Tibial artery (tissue), 4 donors: Measurements from ENCODE around the gene TTC7B.

Source experiments
- DNase-seq, 2 donors: peaks; one replicate each; pipeline ENCODE4 v3.0.0-alpha.2; 2019
- H3K27ac ChIP-seq, 2 donors: fragments of 200-600 bp; sonication (generic) in 1 of 2; 1 replicate in 1 of 2; 2 replicates in 1 of 2; pipeline ENCODE4 v1.5.1; 2018 to 2019; ENCODE audit warnings: mild to moderate bottlenecking in 1 of 2
- H3K27me3 ChIP-seq, 2 donors: fragments of 200-600 bp; sonication (generic) in 1 of 2; one replicate each; pipeline versions ENCODE4 v1.5.1 to v1.6.0; 2016 to 2019
- H3K36me3 ChIP-seq, 3 donors: fragments of 200-600 bp; sonication (generic) in 2 of 3; one replicate each; pipeline ENCODE4 v1.5.1; 2016 to 2019; ENCODE audit warnings: mild to moderate bottlenecking in 2 of 3
- H3K4me1 ChIP-seq, 4 donors: fragments of 200-600 bp; sonication (generic) in 2 of 4; 1 replicate in 3 of 4; 2 replicates in 1 of 4; pipeline ENCODE4 v1.5.1; 2016 to 2019
- H3K4me3 ChIP-seq, 2 donors: fragments of 200-600 bp; sonication (generic) in 1 of 2; 1 replicate in 1 of 2; 2 replicates in 1 of 2; pipeline ENCODE4 v1.5.1; 2018 to 2019; ENCODE audit warnings: mild to moderate bottlenecking in 2 of 2
- H3K9me3 ChIP-seq, 3 donors: fragments of 200-600 bp; sonication (generic) in 1 of 3; one replicate each; pipeline ENCODE4 v1.5.1; 2016 to 2019
- CTCF ChIP-seq, 2 experiments: fragments of 200-600 bp in 1 of 2; fragments of 450-650 bp in 1 of 2; IDR thresholded peaks; one replicate each; pipeline ENCODE4 v1.5.1; 2017 to 2019; ENCODE audit warnings: antibody characterized with exemption in 2 of 2, mild to moderate bottlenecking in 1 of 2, moderate library complexity in 1 of 2
- intact Hi-C: fragments of 100-400 bp; cut with DNase I; formaldehyde crosslinking; loops from one replicate; pipeline ENCODE4 v1.15.0; 2023; ENCODE audit warnings: low total_unique reads

Gene TTC7B

GRCh38 chr14:90578283-90578985 lies 237.8 kb downstream of the TTC7B start:
- no peak for DNase-seq
- Histone ChIP-seq H3K27ac (no peak overlapping the region), H3K4me1 (no peaks in the 10 kb centered on the region)

DNA sequence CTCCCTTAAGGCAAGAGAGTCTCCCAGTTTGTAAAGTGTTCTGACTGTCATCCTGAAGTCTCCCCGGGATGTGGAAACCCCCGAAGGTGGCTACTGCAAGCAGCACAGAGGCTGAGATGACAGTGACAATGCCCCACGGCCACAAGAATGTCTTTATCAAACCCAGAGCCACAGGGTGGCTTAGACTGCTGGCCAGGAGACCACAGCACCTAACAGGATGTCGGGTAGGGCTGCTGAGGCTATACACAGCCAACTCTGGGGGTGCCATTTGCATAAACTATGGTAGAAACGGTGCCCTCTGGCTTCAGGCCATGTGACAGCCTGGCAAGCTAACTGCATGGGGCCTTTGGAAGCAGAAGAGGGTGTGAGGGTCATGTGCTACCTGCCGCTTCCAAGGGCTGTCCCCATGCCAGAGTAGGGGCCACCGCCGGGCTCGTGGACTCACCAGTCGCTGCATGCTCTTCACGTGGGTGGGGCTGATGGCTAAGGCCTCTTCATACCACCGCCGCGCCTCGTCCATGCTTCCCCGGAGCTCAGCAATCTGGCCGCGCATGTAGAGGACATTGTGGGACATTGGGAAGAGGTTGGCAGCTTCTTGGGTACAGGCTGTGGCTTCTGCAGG lies 238.5 kb downstream of the TTC7B start:
- intact Hi-C loops: no loop called here
- H3K4me1 ChIP-seq: no peaks in the 10 kb centered on the region
- peak in 1 of 2 donors; percentile 62 for DNase-seq
- H3K27ac ChIP-seq: no peak overlapping the region
- H3K27me3 ChIP-seq: no peaks in the 10 kb centered on the region
- H3K9me3 ChIP-seq: no peaks in the 10 kb centered on the region
- peaks cover 11 to 19% (median 14%) of the 10 kb centered on the region in 3 donors for H3K36me3 ChIP-seq
- H3K4me3 ChIP-seq: no peak overlapping the region
- TF ChIP-seq CTCF (IDR thresholded peaks at IDR 0.05): no peak

More at GRCh38 chr14:90578283-90578985, 237.8 kb downstream of the TTC7B start:
- Histone ChIP-seq H3K36me3 (peaks cover 11 to 19% (median 14%) of the 10 kb centered on the region in 3 donors), H3K9me3 (no peaks in the 10 kb centered on the region), H3K4me3 (no peak overlapping the region), H3K27me3 (no peaks in the 10 kb centered on the region)
- intact Hi-C loops: no loop called here
- TF ChIP-seq CTCF (IDR thresholded peaks at IDR 0.05): no peak

- H3K27ac ChIP-seq: no peak overlapping the region
- H3K4me1 ChIP-seq: no peaks in the 10 kb centered on the region
- no peak overlapping the region for H3K4me3 ChIP-seq
- peaks cover 11 to 15% (median 14%) of the 10 kb centered on the region in 3 donors for H3K36me3 ChIP-seq
- peak in 1 of 2 donors; percentile 56 for DNase-seq
- intact Hi-C loops: no loop called here
- TF ChIP-seq CTCF (IDR thresholded peaks at IDR 0.05): no peak
- no peaks in the 10 kb centered on the region for H3K27me3 ChIP-seq
- H3K9me3 ChIP-seq: no peaks in the 10 kb centered on the region
Observed at GRCh38 chr14:90576981-90577660, 239.1 kb downstream of the TTC7B start.

- no peak for DNase-seq
- Histone ChIP-seq H3K4me3 (no peak overlapping the region), H3K27ac (no peak overlapping the region), H3K36me3 (peaks cover 11 to 14% (median 13%) of the 10 kb centered on the region in 3 donors), H3K27me3 (no peaks in the 10 kb centered on the region), H3K4me1 (no peaks in the 10 kb centered on the region), H3K9me3 (no peaks in the 10 kb centered on the region)
- no peak for TF ChIP-seq CTCF (IDR thresholded peaks at IDR 0.05)
- intact Hi-C loops: no loop called here
Observed at GRCh38 chr14:90576581-90576980, 239.6 kb downstream of the TTC7B start.

GRCh38 chr14:90575781-90576180 lies 240.4 kb downstream of the TTC7B start:
- DNase-seq: no peak
- Histone ChIP-seq H3K27ac (no peak overlapping the region), H3K4me1 (no peaks in the 10 kb centered on the region), H3K27me3 (no peaks in the 10 kb centered on the region), H3K36me3 (peaks cover 11 to 19% (median 14%) of the 10 kb centered on the region in 3 donors), H3K4me3 (no peak overlapping the region), H3K9me3 (no peaks in the 10 kb centered on the region)
- intact Hi-C loops: no loop called here
- no peak for TF ChIP-seq CTCF (IDR thresholded peaks at IDR 0.05)
